Activated CD8-positive, alpha-beta memory T cell treated with anti-CD3 and anti-CD28 coated beads, Interleukin-2, amount 50 U/mL, for 1 hour (primary cell): ENCODE measurements around the gene HRK.

ENCODE experiments used
- DNase-seq: peaks from one replicate; pipeline ENCODE4 v3.0.0-alpha.2; 2020; ENCODE audit errors: extremely low read depth

The HRK gene

GRCh38 chr12:116898669-116899068, 17.4 kb upstream of the HRK start:
- no peak for DNase-seq

DNA sequence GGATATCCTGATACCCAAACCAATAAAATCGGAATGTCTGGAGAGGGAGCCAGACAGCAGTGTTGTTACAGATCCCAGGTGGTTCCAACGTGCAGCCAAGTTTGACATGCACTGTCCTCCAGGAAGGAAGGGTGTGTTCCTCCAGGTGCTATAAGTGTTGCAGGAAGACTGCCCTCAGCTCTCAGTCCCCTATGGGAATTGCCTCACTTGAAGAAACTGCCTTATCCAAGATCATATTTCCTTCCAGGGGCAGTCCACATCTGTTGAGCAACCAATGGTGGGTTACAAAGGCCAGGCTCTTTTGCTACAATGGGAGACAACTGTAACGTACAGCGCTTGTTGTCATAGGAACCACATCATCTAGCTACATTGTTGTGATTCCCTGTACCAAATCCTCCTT, 16.2 kb upstream of the HRK start:
- DNase-seq, result no peak

- DNase-seq, result no peak
These were observed 15.2 kb upstream of the HRK start for GRCh38 chr12:116896411-116896924.

GRCh38 chr12:116894913-116895312, 13.7 kb upstream of the HRK start:
- no peak for DNase-seq

- DNase-seq, result no peak
These were observed 11.3 kb upstream of the HRK start for GRCh38 chr12:116892349-116893140.

DNA sequence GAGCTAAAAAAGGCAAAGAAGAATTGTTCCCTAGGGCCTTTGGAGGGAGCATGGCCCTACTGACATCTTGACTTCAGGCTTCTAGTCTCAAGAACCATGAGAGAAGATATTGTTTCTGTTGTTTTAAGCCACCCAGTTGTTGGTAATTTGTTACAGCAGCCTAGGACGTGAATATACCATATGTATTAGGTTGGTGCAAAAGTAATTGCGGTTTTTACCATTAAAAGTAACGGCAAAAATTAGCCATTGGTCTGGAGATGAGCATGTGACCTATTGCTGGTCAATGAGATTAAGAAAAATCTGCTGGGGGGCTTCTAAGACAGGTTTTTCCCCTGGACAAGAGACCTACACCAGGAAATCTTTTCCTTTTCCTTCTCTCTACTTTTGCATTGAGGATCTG, 9.8 kb upstream of the HRK start:
- no peak for DNase-seq

GRCh38 chr12:116890330-116890729, 9.1 kb upstream of the HRK start:
- DNase-seq, result no peak

DNA sequence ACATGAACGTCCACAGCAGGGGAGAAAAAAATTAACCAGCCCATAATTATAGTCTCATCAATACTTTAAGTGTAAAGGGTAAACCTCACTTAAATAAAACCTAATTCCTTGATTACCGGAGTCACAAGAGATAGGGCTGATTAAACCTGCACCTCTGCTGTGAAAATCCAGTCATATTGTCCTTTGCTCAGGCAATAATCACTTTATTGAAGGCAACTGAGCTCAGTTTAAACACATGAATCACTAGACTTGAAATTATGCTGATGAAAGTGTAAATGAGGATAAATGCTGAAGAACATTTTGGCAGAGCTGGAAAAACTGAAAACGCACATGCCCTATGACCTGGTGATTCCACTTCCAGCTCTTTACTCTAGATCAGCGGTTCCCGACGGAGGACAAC, 6.7 kb upstream of the HRK start:
- DNase-seq, result no peak

- no peak for DNase-seq
These were observed 6.0 kb upstream of the HRK start for GRCh38 chr12:116887244-116887643.

DNA sequence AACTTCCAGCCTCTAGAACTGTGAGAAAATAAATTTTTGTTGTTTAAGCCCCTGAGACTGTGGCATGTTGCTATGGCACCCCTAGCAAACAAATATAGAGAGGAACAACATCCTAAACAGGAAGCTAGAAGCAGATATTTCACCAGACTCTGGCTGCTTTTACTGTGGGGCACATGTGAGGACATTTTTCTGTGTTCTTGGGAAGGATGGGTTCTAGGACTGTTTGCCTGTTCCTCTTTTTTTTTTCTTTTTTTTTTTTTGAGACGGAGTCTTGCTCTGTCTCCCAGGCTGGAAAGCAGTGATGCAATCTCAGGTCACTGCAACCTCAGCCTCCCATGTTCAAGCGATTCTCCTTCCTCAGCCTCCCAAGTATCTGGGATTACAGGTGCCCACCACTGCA, 4.2 kb upstream of the HRK start:
- no peak for DNase-seq

DNA sequence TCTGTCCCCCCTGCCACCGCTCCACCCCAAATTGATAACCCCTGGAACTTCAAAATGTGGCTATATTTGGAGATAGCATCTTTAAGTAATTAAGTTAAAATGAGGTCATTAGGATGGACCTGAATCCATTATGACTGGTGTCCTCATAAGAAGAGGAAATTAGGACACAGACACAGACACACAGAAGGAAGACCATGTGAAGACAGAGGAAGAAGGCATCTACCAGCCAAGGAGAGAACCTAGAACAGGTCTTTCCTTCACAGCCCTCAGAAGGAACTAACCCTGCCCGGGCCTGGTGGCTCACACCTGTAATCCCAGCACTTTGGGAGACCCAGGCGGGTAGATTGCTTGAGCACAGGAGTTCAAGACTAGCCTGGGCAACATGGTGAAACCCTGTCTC, 3.6 kb upstream of the HRK start:
- DNase-seq, result no peak

DNA sequence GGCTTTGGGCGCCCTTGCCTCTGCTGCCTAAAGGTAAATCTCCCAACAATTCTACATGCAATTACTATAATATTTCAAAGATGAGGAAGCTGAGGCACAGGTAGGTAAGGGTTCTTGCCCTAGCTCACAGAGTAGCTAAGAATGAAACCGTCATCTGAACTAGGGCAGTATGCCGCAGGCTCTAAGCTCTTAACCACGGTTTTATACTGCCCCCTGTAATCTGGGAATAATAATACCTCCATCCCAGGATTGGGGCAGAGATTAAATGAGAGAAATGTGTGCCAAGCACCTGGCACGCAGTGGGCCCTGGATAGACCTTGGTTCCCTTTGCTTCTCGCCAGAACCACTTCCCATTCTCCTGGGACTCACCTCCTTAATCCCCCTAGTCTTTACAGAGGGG, 1.5 kb upstream of the HRK start:
- no peak for DNase-seq

DNA sequence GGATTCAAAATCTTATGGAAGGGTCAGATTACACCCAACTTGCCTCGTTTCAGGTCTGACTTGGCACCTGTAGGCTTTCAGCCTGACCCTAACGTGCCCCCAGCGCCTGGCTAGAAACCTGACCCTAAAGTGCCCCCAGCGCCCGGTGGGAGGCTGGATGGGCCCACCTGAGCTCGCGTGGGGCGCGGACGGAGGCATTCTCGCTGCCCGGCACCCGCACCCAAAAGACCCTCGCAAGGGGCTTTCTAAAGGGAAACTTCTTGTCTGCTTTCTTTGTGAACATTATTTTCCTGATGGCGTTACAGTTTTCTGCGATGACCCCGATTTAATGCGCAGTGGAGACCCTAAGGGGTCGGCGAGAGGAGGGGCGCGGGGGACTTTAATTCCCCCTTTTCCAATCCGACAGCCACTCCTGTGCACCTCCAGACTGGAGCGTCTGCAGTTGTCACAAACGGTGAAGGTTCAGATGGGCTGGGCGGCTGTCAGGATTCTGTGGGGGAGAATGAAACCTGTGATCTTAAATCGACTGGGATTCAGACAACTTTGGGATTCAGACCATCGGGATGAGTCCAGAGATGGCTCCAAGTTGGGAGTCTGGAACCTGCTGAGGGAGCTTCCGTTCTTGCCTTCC, 751 bp upstream of the HRK start:
- no peak for DNase-seq

- no peak for DNase-seq
These were observed 370 bp downstream of the HRK start for GRCh38 chr12:116880817-116881324.

DNA sequence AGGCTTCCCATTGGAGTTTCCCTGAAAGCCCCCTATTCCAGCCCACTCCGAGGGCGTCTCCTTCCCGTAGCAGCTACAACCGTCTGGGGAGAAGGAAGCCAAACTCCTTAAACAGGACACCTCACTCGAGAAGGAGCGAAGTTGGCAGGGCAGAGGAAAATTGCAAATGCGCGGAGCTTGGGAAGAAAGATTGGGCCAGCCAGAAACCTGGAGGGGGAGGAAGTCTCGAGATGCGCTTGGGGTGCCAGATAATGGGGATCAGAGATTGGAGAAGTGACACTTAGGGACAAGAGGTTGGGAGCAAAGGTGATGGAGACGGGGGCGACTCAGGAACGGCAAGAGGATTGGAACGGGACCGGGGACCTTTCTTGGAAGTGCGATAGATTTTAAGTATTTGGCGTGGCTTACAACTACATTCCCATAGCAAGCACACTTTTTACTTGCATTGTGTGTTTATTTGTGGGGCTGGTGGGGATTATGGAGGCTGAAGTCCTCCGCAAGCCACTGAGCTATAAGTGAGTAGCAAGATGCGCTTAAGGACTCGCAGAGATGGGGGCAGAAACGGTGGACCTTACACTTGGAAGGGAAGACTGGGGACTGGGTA, 926 bp downstream of the HRK start:
- DNase-seq, result no peak

GRCh38 chr12:116879509-116880212, 1.6 kb downstream of the HRK start:
- no peak for DNase-seq

DNA sequence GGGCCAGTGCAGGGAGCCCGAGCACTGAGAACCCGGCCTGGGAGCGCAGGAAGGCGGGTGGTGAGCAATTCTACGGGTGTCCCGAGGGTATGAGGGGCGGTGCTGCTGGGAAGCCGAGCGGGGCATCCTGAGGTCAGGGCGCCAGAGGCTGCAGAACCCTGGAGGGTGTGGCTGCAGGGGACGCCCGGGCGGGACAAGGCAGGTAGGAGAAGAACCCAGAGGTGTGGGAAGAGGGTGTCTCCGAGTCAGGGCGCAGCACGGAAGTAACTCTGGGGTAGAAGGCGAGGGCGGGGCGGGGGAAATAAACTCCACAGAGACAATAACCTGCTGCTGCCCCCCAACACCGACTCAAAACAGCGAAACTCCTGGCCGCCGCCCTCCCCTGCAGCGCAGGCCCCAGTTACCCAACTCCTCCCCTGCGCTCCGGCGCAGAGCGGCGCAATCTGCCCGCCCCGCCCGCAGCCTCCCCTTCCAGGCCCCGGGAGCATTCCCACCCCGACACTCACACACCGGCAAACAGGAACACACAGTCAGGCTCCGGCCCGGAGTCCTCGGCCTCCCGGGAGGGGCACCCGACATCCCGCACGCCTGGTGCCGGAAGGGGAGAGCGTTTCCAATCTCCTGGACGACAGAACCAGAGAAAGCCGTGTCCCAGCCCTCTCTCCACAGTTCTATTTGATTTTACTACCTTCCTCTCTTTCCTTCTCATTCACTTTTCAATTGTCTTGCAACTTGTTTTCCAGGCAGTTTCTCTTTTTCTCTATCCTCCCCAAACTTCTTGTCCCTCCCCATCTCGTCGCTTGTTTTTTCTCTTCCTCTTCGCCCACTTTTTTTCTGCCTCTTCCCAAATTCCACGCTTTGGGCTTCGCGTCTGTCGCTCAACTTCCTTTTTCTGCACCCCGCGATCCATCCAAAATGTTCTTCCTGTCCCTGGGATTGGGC, 2.4 kb downstream of the HRK start:
- no peak for DNase-seq

GRCh38 chr12:116876151-116876869, 4.9 kb downstream of the HRK start:
- DNase-seq, result no peak

GRCh38 chr12:116874324-116874995, 6.8 kb downstream of the HRK start:
- no peak for DNase-seq

DNA sequence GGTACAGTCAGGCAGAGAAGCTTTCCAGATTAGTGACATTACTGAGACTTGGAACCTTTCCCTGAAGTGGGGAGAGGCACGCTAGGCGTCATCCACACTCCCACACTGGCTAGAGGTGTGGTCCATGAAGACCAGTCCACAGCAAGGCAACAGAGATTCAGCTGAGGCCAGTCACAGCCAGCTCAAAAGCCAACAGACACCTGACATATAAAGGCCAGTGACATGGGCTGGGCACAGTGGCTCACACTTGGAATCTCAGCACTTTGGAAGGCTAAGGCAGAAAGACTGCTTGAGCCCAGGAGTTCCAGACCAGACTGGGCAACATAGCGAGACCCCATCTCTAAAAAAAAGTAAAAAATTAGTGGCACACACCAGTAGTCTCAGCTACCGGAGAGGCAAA, 10.9 kb downstream of the HRK start:
- DNase-seq, result no peak
